HG02763 (cell line): ENCODE data around the gene WFDC6.
"Not testable (repeated sequence)": the region's sequence is repeated elsewhere in the genome, so short reads cannot be mapped to it uniquely, and the experiment has no call there.

ENCODE experiments used
- ATAC-seq: cut with Tn5 transposase; IDR thresholded peaks from one replicate; pipeline ENCODE4 v1.9.1; 2021; ENCODE audit warnings: mild to moderate bottlenecking, moderate library complexity; ENCODE audit not compliant: unreplicated experiment

WFDC6 gene

GRCh38 chr20:45539382-45539781 is at the start of gene WFDC6:
Gene WFDC6, minus strand, starts transcription at chr20:45539482. Its CDS starts 75 bp downstream, at chr20:45539407.
- no peak for ATAC-seq

- no peak for ATAC-seq
Observed at GRCh38 chr20:45588800-45589199, 49.5 kb upstream of the WFDC6 start.

GRCh38 chr20:45585986-45586385 is 46.7 kb upstream of the WFDC6 start:
- ATAC-seq: not testable (repeated sequence)

GRCh38 chr20:45584294-45584693 is 45.0 kb upstream of the WFDC6 start:
- not testable (repeated sequence) for ATAC-seq

GRCh38 chr20:45583502-45583901 is 44.2 kb upstream of the WFDC6 start:
- ATAC-seq: no peak

GRCh38 chr20:45581702-45582101 is 42.4 kb upstream of the WFDC6 start:
- no peak for ATAC-seq

GRCh38 chr20:45579184-45579583 is 39.9 kb upstream of the WFDC6 start, which contains the start of gene WFDC8:
Gene WFDC8, minus strand, starts transcription at chr20:45579284. Its CDS starts 37 bp downstream, at chr20:45579247.
- ATAC-seq: no peak

GRCh38 chr20:45578231-45578630 is 38.9 kb upstream of the WFDC6 start:
- ATAC-seq: no peak

GRCh38 chr20:45576995-45577394 is 37.7 kb upstream of the WFDC6 start:
- no peak for ATAC-seq

- no peak for ATAC-seq
Observed at GRCh38 chr20:45575931-45576330, 36.6 kb upstream of the WFDC6 start.

- not testable (repeated sequence) for ATAC-seq
Observed at GRCh38 chr20:45569650-45570049, 30.4 kb upstream of the WFDC6 start.

GRCh38 chr20:45564760-45565276 is 25.5 kb upstream of the WFDC6 start:
- ATAC-seq: no peak

GRCh38 chr20:45555198-45555597 is 15.9 kb upstream of the WFDC6 start:
- no peak for ATAC-seq

- no peak for ATAC-seq
Observed at GRCh38 chr20:45552456-45552855, 13.2 kb upstream of the WFDC6 start.

- no peak for ATAC-seq
Observed at GRCh38 chr20:45550765-45551164, 11.5 kb upstream of the WFDC6 start.

GRCh38 chr20:45548410-45548809 is 9.1 kb upstream of the WFDC6 start:
- no peak for ATAC-seq

GRCh38 chr20:45547206-45547770 is 8.0 kb upstream of the WFDC6 start, which contains the start of gene EPPIN:
Gene EPPIN, minus strand, starts transcription at chr20:45547401. Its CDS starts 44 bp downstream, at chr20:45547357.
- ATAC-seq: no peak

GRCh38 chr20:45545754-45546453 is 6.6 kb upstream of the WFDC6 start:
- no peak for ATAC-seq

GRCh38 chr20:45545351-45545750 is 6.1 kb upstream of the WFDC6 start:
- no peak for ATAC-seq

GRCh38 chr20:45538209-45538799 is 978 bp downstream of the WFDC6 start:
- ATAC-seq: no peak

- no peak for ATAC-seq
Observed at GRCh38 chr20:45527294-45527693, 12.0 kb downstream of the WFDC6 start.

GRCh38 chr20:45523821-45524220 is 15.5 kb downstream of the WFDC6 start:
- no peak for ATAC-seq
